GM23338 (cell line): Measurements from ENCODE around the gene CUX1. TPM values are rescaled to one million over a fixed set of nuclear protein-coding genes. Genes with fewer than 3 reads are reported as not detected.
"Not testable (repeated sequence)": the region's sequence is repeated elsewhere in the genome, so short reads cannot be mapped to it uniquely, and the experiment has no call there.

Experiments
- ATAC-seq: fragments of 200-7000 bp; cut with Tn5 transposase; 3 replicates; pipeline ENCODE4 v1.9.1; 2020
- DNase-seq: peaks from one replicate; pipeline ENCODE4 v3.0.0-alpha.2; 2015; ENCODE audit warnings: low spot score
- H2AFZ ChIP-seq: fragments of 200-600 bp; sonication (generic); 2 replicates; pipeline ENCODE4 v1.8.0; 2016; ENCODE audit warnings: antibody characterized with exemption, mild to moderate bottlenecking, moderate library complexity
- H3F3A ChIP-seq: fragments of 200-600 bp; sonication (generic); replicated peaks from 2 replicates; pipeline ENCODE4 v1.8.0; 2017; ENCODE audit warnings: antibody characterized with exemption, mixed run types, low read depth
- H3K27ac ChIP-seq: fragments of 200-600 bp; sonication (generic); 2 replicates; pipeline ENCODE4 v1.6.1; 2016; ENCODE audit warnings: low read depth
- H3K27me3 ChIP-seq: fragments of 200-600 bp; sonication (generic); 2 replicates; pipeline ENCODE4 v1.8.0; 2016; ENCODE audit warnings: mild to moderate bottlenecking, mixed run types, moderate library complexity; ENCODE audit not compliant: insufficient read depth
- H3K36me3 ChIP-seq: fragments of 200-600 bp; sonication (generic); 2 replicates; pipeline ENCODE4 v1.8.0; 2016; ENCODE audit warnings: mild to moderate bottlenecking; ENCODE audit not compliant: insufficient read depth
- H3K4me1 ChIP-seq: fragments of 200-600 bp; sonication (generic); 2 replicates; pipeline ENCODE4 v1.8.0; 2016; ENCODE audit warnings: mild to moderate bottlenecking, moderate library complexity; ENCODE audit not compliant: insufficient read depth
- H3K4me2 ChIP-seq: fragments of 200-600 bp; sonication (generic); 2 replicates; pipeline ENCODE4 v1.7.1; 2017; ENCODE audit warnings: mixed run types
- H3K4me3 ChIP-seq: fragments of 200-600 bp; sonication (generic); 2 replicates; pipeline ENCODE4 v1.6.1; 2016; ENCODE audit warnings: mixed run types
- H3K79me2 ChIP-seq: fragments of 200-600 bp; sonication (generic); replicated peaks from 2 replicates; pipeline ENCODE4 v1.8.0; 2017; ENCODE audit warnings: mild to moderate bottlenecking; ENCODE audit not compliant: insufficient read depth
- H3K9me2 ChIP-seq: fragments of 200-600 bp; sonication (generic); 2 replicates; pipeline ENCODE4 v1.8.0; 2017; ENCODE audit not compliant: insufficient read depth
- H4K20me1 ChIP-seq: fragments of 200-600 bp; sonication (generic); replicated peaks from 2 replicates; pipeline ENCODE4 v1.8.0; 2017; ENCODE audit warnings: mild to moderate bottlenecking; ENCODE audit not compliant: insufficient read depth
- H3K27ac Mint-ChIP-seq: 2 replicates; pipeline ENCODE4 v1.8.0; 2020; ENCODE audit warnings: inconsistent platforms, mild to moderate bottlenecking, moderate library complexity, mixed read lengths
- H3K27me3 Mint-ChIP-seq: 3 replicates; pipeline ENCODE4 v1.8.0; 2022; ENCODE audit warnings: low read depth, mild to moderate bottlenecking, moderate library complexity, mixed read lengths, inconsistent platforms; ENCODE audit not compliant: insufficient read depth, poor library complexity
- H3K36me3 Mint-ChIP-seq: 3 replicates; pipeline ENCODE4 v1.8.0; 2021; ENCODE audit warnings: low read depth, mild to moderate bottlenecking, inconsistent platforms, moderate library complexity, mixed read lengths
- H3K4me1 Mint-ChIP-seq: 3 replicates; pipeline ENCODE4 v1.8.0; 2020; ENCODE audit warnings: mild to moderate bottlenecking, inconsistent platforms, mixed read lengths
- H3K4me3 Mint-ChIP-seq: 3 replicates; pipeline ENCODE4 v1.8.0; 2021; ENCODE audit warnings: moderate library complexity, mild to moderate bottlenecking, inconsistent platforms, mixed read lengths
- H3K9me3 Mint-ChIP-seq: 3 replicates; pipeline ENCODE4 v1.8.0; 2020; ENCODE audit warnings: moderate library complexity, mild to moderate bottlenecking, inconsistent platforms, mixed read lengths
- CTCF ChIP-seq, 2 experiments: fragments of 200-600 bp in 1 of 2; sonication (generic) in 1 of 2; conservative IDR thresholded peaks; 2 replicates each; pipeline versions ENCODE4 v1.5.1 to v1.6.1; 2016 to 2017; ENCODE audit warnings: antibody characterized with exemption in 2 of 2, low read depth in 2 of 2, mild to moderate bottlenecking in 2 of 2, moderate library complexity in 1 of 2
- REST ChIP-seq: IDR thresholded peaks from one replicate; pipeline ENCODE4 v1.6.1; 2018; ENCODE audit warnings: antibody characterized with exemption; ENCODE audit not compliant: unreplicated experiment
- STAT1 ChIP-seq: IDR thresholded peaks from one replicate; pipeline ENCODE4 v1.6.1; 2016; ENCODE audit warnings: antibody characterized with exemption; ENCODE audit not compliant: unreplicated experiment
- ZNF462 ChIP-seq: fragments of 250-450 bp; sonication (Bioruptor Pico); IDR thresholded peaks from 2 replicates; pipeline ENCODE4 v1.5.0; 2020; ENCODE audit warnings: mild to moderate bottlenecking, moderate library complexity
- polyA plus RNA-seq: library from polyadenylated mRNA; unstranded; fragments of >200 nt; fragmentation: Nextera tagmentation; extraction: Ambion mirVana; gene quantifications from 2 replicates; pipeline ENCODE4 v1.2.1, GENCODE V29; 2016
- total RNA-seq: library from RNA; depleted of rRNA; stranded (reverse); fragments of >200 nt; shearing (Covaris generic); gene quantifications from 2 replicates; pipeline ENCODE4 v1.2.3, GENCODE V29; 2014

The CUX1 gene
- total and polyA plus RNA-seq, 2 experiments from 2014 or later, result 49.9 to 64.0 TPM

GRCh38 chr7:102051736-102052135, 234.3 kb downstream of the CUX1 start:
- H3F3A ChIP-seq, ATAC-seq, H3K4me3 ChIP-seq, H3K27ac ChIP-seq, H3K27me3 ChIP-seq, H2AFZ ChIP-seq, H3K27ac Mint-ChIP-seq, H4K20me1 ChIP-seq, DNase-seq, H3K27me3 Mint-ChIP-seq, H3K4me1 Mint-ChIP-seq, H3K9me2 ChIP-seq, H3K4me2 ChIP-seq, H3K4me1 ChIP-seq, H3K4me3 Mint-ChIP-seq, H3K36me3 ChIP-seq: not testable (repeated sequence)
- Mint-ChIP-seq H3K36me3 (peaks cover 37% of the 10 kb centered on the region), H3K9me3 (peaks cover 22% of the 10 kb centered on the region)
- peaks cover 35% of the 10 kb centered on the region for H3K79me2 ChIP-seq

- H3K4me1 Mint-ChIP-seq, result peaks cover 8% of the 10 kb centered on the region
- Histone ChIP-seq H3F3A (no peaks in the 10 kb centered on the region), H3K9me2 (no peaks in the 10 kb centered on the region), H3K27me3 (no peaks in the 10 kb centered on the region), H3K4me2 (no peak overlapping the region), H3K4me3 (no peak overlapping the region), H3K27ac (no peak overlapping the region), H4K20me1 (no peaks in the 10 kb centered on the region), H3K79me2 (peaks cover 44% of the 10 kb centered on the region), H3K4me1 (no peaks in the 10 kb centered on the region), H2AFZ (no peak overlapping the region), H3K36me3 (no peaks in the 10 kb centered on the region)
- TF ChIP-seq STAT1, result no peak
- no peak for TF ChIP-seq REST
- no peak for TF ChIP-seq ZNF462 (CRISPR knock-in tag)
- TF ChIP-seq CTCF (conservative IDR thresholded peaks at IDR 0.05; ENCODE audit: low read depth in 2 of 2), result no peak
- H3K27ac Mint-ChIP-seq, result no peak overlapping the region
- DNase-seq, result no peak
- H3K9me3 Mint-ChIP-seq, result peaks cover 22% of the 10 kb centered on the region
- H3K27me3 Mint-ChIP-seq, result peaks cover 14% of the 10 kb centered on the region
- H3K4me3 Mint-ChIP-seq, result no peak overlapping the region
- no peak for ATAC-seq
- H3K36me3 Mint-ChIP-seq, result peaks cover 37% of the 10 kb centered on the region
Measured at GRCh38 chr7:102054158-102054557, 236.7 kb downstream of the CUX1 start.
